ENCODE data around the gene NFKBIA. TPM values are rescaled to one million over a fixed set of nuclear protein-coding genes. Genes with fewer than 3 reads are reported as not detected.

Gene NFKBIA
- total and polyA plus RNA-seq, 4 donors: 46.9 to 204 (median 86.3) TPM

- H3K9ac ChIP-seq (ENCODE audit: low read depth in 1 of 2, low read length in 2 of 2): peak overlapping the region; percentile 34 to 93
- DNase-seq (ENCODE audit: low spot score): no peak
- no peaks in the 10 kb centered on the region for H3K27me3 ChIP-seq (ENCODE audit: control insufficient read depth in 4 of 4, insufficient read depth in 4 of 4, low read length in 3 of 4)
- peaks cover 15 to 30% (median 21%) of the 10 kb centered on the region in 4 donors for H3K36me3 ChIP-seq (ENCODE audit: control insufficient read depth in 4 of 4, insufficient read depth in 3 of 4, low read depth in 1 of 4, low read length in 3 of 4)
- H3K9me3 ChIP-seq (ENCODE audit: control insufficient read depth in 4 of 4, low read length in 3 of 4): no peaks in the 10 kb centered on the region
- H3K4me1 ChIP-seq (ENCODE audit: control insufficient read depth in 4 of 4, insufficient read depth in 4 of 4, low read length in 3 of 4): peaks cover 1 to 42% (median 22%) of the 10 kb centered on the region in 4 donors
- no peak for TF ChIP-seq ZBTB33 (IDR thresholded peaks at IDR 0.05)
- no peak for TF ChIP-seq TAF1 (conservative IDR thresholded peaks at IDR 0.05)
- no peak for TF ChIP-seq SP1 (IDR thresholded peaks at IDR 0.05)
- no peak for TF ChIP-seq JUND (IDR thresholded peaks at IDR 0.05)
- TF ChIP-seq YY1 (IDR thresholded peaks at IDR 0.05): no peak
- no peak for TF ChIP-seq RXRA (IDR thresholded peaks at IDR 0.05)
- no peak for TF ChIP-seq GABPA (IDR thresholded peaks at IDR 0.05 in 1 of 2, conservative IDR thresholded peaks at IDR 0.05 in 1 of 2)
- 28% methylated on average over 14 of the region's 14 CpGs for WGBS
- H3K27ac ChIP-seq (ENCODE audit: low read depth in 1 of 2, low read length in 2 of 2): peak overlapping the region; percentile 97 to 98
- peak overlapping the region; percentile 45 to 96 (median 82) for H3K4me3 ChIP-seq (ENCODE audit: low read depth in 1 of 3, low read length in 3 of 3)
Observed at GRCh38 chr14:35405304-35405996, 901 bp upstream of the NFKBIA start.

DNA sequence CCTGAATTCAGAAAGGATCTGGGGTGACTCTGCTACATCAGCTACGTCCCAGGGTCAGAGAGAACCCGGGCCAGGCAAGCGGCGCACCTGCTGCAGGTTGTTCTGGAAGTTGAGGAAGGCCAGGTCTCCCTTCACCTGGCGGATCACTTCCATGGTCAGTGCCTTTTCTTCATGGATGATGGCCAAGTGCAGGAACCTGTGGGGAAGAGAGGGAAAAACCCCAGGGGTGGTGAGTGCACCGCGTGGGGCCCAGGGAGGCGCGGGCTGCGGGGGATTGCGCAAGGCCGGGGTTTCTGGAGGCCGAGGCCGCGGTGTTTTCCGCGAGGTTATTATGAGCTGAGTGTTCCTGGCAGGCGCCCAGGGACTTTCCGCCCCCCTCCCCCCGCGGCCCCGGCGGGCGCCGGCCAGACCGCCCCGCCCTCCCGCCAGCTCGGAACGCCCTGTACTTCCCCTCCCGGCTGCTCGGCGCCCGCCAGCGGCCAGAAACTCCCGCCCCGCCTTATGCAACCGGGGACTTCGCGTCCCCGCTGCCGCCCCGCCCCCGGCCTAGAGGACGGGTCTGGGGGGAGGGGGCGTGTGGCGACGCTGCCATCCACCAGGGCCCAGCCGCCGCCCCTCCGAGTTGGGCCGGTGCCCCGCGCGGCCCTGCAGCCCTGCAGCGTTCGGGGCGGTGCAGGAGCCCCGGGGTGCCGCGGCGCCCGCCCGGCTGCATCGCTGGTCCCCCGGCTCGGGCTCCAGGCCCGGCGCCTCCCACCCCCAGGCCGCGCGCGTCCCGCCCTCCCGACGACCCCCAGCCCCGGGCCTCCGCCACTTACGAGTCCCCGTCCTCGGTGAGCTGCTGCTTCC, 723 bp downstream of the NFKBIA start:
- TF ChIP-seq RAD21 (IDR thresholded peaks at IDR 0.05) (peak; percentile 54 to 57), MAX (IDR thresholded peaks at IDR 0.05) (peak; percentile 64), SP1 (IDR thresholded peaks at IDR 0.05) (peak; percentile 77), FOXA1 (IDR thresholded peaks at IDR 0.05) (peak; percentile 7), GABPA (IDR thresholded peaks at IDR 0.05 in 1 of 2, conservative IDR thresholded peaks at IDR 0.05 in 1 of 2) (no peak), EGR1 (IDR thresholded peaks at IDR 0.05; ENCODE audit: low read depth in 2 of 2) (peak in 1 of 2 donors; percentile 19), NR2F2 (IDR thresholded peaks at IDR 0.05) (peak; percentile 37), HNF4G (IDR thresholded peaks at IDR 0.05) (no peak), RXRA (IDR thresholded peaks at IDR 0.05) (peak; percentile 85 to 86), YY1 (IDR thresholded peaks at IDR 0.05) (no peak), HNF4A (conservative IDR thresholded peaks at IDR 0.05) (peak in 1 of 2 donors; percentile 43), ZBTB33 (IDR thresholded peaks at IDR 0.05) (no peak), JUND (IDR thresholded peaks at IDR 0.05) (peak in 1 of 2 donors; percentile 37), ATF3 (IDR thresholded peaks at IDR 0.05) (peak; percentile 27)
- TF ChIP-seq, protein P1, sequence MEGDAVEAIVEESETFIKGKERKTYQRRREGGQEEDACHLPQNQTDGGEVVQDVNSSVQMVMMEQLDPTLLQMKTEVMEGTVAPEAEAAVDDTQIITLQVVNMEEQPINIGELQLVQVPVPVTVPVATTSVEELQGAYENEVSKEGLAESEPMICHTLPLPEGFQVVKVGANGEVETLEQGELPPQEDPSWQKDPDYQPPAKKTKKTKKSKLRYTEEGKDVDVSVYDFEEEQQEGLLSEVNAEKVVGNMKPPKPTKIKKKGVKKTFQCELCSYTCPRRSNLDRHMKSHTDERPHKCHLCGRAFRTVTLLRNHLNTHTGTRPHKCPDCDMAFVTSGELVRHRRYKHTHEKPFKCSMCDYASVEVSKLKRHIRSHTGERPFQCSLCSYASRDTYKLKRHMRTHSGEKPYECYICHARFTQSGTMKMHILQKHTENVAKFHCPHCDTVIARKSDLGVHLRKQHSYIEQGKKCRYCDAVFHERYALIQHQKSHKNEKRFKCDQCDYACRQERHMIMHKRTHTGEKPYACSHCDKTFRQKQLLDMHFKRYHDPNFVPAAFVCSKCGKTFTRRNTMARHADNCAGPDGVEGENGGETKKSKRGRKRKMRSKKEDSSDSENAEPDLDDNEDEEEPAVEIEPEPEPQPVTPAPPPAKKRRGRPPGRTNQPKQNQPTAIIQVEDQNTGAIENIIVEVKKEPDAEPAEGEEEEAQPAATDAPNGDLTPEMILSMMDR (IDR thresholded peaks at IDR 0.05; ENCODE audit: low read depth, low read length, missing input control): peak; percentile 1
- H3K4me1 ChIP-seq (ENCODE audit: control insufficient read depth in 4 of 4, insufficient read depth in 4 of 4, low read length in 3 of 4): peaks cover 1 to 45% (median 22%) of the 10 kb centered on the region in 4 donors
- DNase-seq (ENCODE audit: low spot score): peak; percentile 96
- peak overlapping the region; percentile 80 to 96 (median 83) for H3K4me3 ChIP-seq (ENCODE audit: low read depth in 1 of 3, low read length in 3 of 3)
- peak overlapping the region; percentile 99 to 100 for H3K9ac ChIP-seq (ENCODE audit: low read depth in 1 of 2, low read length in 2 of 2)
- no peaks in the 10 kb centered on the region for H3K9me3 ChIP-seq (ENCODE audit: control insufficient read depth in 4 of 4, low read length in 3 of 4)
- under 1% methylated on average over 81 of the region's 81 CpGs for WGBS
- no peaks in the 10 kb centered on the region for H3K27me3 ChIP-seq (ENCODE audit: control insufficient read depth in 4 of 4, insufficient read depth in 4 of 4, low read length in 3 of 4)
- peak overlapping the region; percentile 97 to 99 for H3K27ac ChIP-seq (ENCODE audit: low read depth in 1 of 2, low read length in 2 of 2)
- peaks cover 17 to 34% (median 25%) of the 10 kb centered on the region in 4 donors for H3K36me3 ChIP-seq (ENCODE audit: control insufficient read depth in 4 of 4, insufficient read depth in 3 of 4, low read depth in 1 of 4, low read length in 3 of 4)

All from liver (tissue), 9 donors.